Adrenal gland (tissue), 5 donors: ENCODE measurements around the gene SDR42E2.
"Not testable (repeated sequence)": the region's sequence is repeated elsewhere in the genome, so short reads cannot be mapped to it uniquely, and the experiment has no call there.

Experiments
- CTCF ChIP-seq, 6 experiments: fragments of 450-650 bp in 4 of 6; fragments of 200-600 bp in 2 of 6; sonication (generic) in 1 of 6; IDR thresholded peaks; 1 replicate in 5 of 6; 2 replicates in 1 of 6; pipeline versions ENCODE4 v1.5.1 to v1.8.0; 2016 to 2021; ENCODE audit warnings: antibody characterized with exemption in 6 of 6, mild to moderate bottlenecking in 2 of 6, moderate library complexity in 1 of 6
- POLR2A ChIP-seq, 2 donors: fragments of 450-650 bp; IDR thresholded peaks; one replicate each; pipeline ENCODE4 v1.6.1; 2017; ENCODE audit warnings: antibody characterized with exemption in 2 of 2, mild to moderate bottlenecking in 2 of 2, moderate library complexity in 1 of 2
- donor health status: DM: no; HTN: no; CAD: no.

GRCh38 chr16:22216832-22217225, 54.5 kb downstream of the SDR42E2 start:
- not testable (repeated sequence) for TF ChIP-seq POLR2A, CTCF (IDR thresholded peaks at IDR 0.05)
